Pons (tissue), 1 donor: ENCODE measurements around the gene KAT6B.

Experiments
- DNase-seq: peaks from one replicate; pipeline ENCODE4 v3.0.0-alpha.2; 2016; ENCODE audit warnings: low spot score

Gene KAT6B

GRCh38 chr10:75070961-75071428, 244.6 kb downstream of the KAT6B start:
- DNase-seq: no peak

GRCh38 chr10:75071756-75072155, 245.4 kb downstream of the KAT6B start:
- no peak for DNase-seq

DNA sequence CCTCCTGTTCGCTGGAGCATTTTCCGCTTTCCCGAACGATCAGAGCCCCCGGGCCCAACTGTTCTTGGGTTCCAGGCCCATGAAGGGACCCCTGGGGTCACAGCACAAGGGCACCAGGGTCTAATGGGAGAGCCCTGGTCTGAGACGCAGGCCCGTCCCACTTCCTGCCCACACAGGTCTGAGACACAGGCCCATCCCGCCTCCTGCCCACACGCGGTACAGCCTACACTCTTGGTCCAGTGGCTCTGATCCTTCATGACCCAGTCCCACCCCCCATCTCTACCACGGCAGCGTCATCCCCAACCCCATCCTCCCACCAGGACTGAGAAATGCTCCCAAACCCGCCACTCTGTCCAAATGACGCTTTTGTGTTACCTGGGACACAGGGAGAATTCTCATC, 246.3 kb downstream of the KAT6B start:
- no peak for DNase-seq

GRCh38 chr10:75073442-75073841, 247.0 kb downstream of the KAT6B start:
- no peak for DNase-seq

DNA sequence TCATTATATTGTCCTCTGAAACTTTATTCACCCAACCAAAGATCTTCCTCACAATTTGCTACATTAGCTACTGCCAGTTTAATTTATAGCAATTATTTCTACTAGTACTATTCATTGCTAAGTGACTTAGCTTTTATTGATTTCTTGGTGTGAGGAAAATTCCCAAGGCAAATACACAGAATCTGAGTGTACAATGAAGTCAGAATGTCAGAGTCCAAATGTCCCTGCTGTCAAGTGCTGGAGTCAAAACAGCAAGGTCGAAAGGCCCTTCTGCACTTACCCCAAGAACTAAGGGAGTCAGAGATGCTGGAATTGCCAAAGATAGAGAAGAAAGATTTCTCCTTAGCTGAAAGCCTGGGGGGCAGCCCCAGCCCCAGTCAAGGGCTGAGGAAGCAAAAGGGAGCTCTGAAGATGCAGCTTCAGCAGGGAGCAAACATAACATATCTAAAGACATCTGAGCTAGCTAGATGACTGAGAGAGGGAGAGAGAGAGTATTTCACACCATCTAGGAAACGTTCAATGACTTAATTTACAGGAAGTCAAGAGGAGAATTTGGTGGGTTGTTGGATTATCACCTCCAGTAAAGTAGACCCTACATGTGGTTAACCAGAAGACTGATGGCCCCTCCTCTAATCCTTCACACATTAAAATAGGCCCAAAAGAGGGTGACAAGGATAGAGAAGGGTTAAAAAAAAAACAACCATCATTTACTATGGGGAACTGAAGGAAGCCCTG, 248.5 kb downstream of the KAT6B start:
- no peak for DNase-seq

GRCh38 chr10:75076348-75076747, 249.9 kb downstream of the KAT6B start:
- no peak for DNase-seq

GRCh38 chr10:75079436-75080083, 253.2 kb downstream of the KAT6B start:
- no peak for DNase-seq

DNA sequence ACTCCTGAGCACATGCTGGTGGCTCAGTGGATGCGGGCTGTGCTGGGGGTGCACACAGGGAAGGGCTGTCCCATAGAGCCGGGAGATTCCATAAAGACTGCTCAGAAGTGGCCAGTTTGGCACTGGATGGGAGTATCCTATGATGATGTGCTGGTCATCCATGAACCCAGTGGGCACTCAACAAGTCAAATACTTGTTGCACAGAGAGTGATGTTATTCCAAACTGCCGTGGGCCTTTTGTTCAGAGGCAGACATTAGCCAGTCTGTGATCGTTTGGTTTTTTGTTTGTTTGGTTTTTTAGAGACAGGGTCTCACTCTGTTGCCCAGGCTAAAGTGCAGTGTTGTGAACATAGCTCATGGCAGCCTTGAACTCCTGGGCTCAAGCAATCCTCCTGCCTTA, 254.2 kb downstream of the KAT6B start:
- DNase-seq: no peak

GRCh38 chr10:75081379-75081778, 255.0 kb downstream of the KAT6B start:
- no peak for DNase-seq
